SK-MEL-5 (cell line): ENCODE results near the gene CTPS2. TPM values are rescaled to one million over a fixed set of nuclear protein-coding genes. Genes with fewer than 3 reads are reported as not detected.
"Not testable (repeated sequence)": the region's sequence is repeated elsewhere in the genome, so short reads cannot be mapped to it uniquely, and the experiment has no call there.

Experiments
- DNase-seq: peaks from one replicate; pipeline ENCODE4 v3.0.0-alpha.2; 2016; ENCODE audit warnings: low read depth, low spot score
- in situ Hi-C: cut with HindIII; loops from 2 replicates; pipeline ENCODE4 v1.10.0; 2016; ENCODE audit warnings: low sequenced_read_pairs, high pct_unique_total_duplicates, low pct_unique_long_range_greater_than_20kb
- total RNA-seq: library from RNA; depleted of rRNA; stranded (reverse); fragments of >200 nt; shearing (Covaris generic); gene quantifications from 2 replicates; pipeline ENCODE4 v1.2.3, GENCODE V29; 2014

CTPS2 gene
- total RNA-seq, 1 experiment from 2014 or later = 7.4 TPM

DNA sequence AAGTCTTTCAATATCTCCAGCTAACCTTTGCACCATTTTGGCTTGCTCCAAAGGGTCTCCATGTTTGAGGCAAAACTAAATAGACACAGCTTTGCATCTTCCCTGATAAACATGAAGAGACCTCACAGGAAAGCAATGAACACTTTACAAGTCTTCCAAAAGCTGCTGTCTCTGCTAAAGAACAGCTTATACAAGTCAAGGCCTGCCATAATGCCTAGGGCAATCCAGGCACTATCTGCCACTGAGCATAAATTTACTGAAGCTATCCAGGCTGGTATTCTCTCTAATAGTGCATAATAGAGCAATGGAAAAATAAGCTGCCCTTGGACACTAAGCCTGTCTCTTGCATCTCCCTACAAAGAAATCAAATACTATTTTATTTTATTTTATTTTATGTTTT, 122.6 kb downstream of the CTPS2 start:
- in situ Hi-C loops = no loop called here
- no peak for DNase-seq

GRCh38 chrX:16589211-16589610, 123.3 kb downstream of the CTPS2 start:
- no peak for DNase-seq

DNA sequence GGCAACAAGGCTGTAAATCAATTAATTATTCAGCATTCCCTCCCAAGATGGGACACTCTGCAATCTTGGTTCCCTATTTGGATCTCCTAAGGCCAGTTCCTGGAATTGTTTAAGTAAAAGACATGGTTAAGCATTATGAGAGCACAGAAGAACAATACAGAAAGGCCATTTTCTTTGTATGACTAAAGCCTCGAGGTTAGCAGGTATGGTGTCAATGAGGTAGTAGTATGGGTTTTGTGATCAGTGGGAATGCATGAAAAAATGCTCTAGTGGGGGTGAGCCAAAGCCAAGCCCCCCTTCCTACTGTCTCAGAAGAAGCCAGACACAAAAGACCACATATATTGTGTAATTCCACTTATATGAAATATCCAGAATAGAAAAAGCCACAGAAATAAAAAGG, 124.2 kb downstream of the CTPS2 start:
- no peak for DNase-seq
- in situ Hi-C loops = no loop called here

More at GRCh38 chrX:16589211-16589610, 123.3 kb downstream of the CTPS2 start:
- in situ Hi-C loops = no loop called here

DNA sequence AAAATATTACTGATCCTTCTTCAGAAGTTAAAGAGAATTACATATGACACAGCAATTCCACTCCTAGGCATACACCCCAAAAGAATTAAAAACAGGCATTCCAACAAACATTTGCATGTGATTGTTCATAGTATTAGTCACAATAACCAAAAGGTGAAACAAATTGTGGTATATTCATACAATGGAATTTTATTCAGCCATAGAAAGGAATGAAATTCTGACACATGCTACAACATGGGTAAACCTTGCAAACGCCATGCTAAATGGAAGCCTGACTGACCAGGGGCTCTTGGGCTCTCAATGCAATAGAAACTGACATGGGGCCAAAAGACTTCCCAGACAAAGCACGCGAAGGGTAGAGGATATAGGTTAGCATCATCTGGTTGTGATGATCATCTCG, 124.6 kb downstream of the CTPS2 start:
- in situ Hi-C loops = no loop called here
- no peak for DNase-seq

- in situ Hi-C loops = no loop called here
These were observed 125.9 kb downstream of the CTPS2 start for GRCh38 chrX:16586377-16587112.

GRCh38 chrX:16585486-16586376, 126.7 kb downstream of the CTPS2 start:
- in situ Hi-C loops = no loop called here
- no peak for DNase-seq

More at GRCh38 chrX:16586377-16587112, 125.9 kb downstream of the CTPS2 start:
- DNase-seq = no peak

DNA sequence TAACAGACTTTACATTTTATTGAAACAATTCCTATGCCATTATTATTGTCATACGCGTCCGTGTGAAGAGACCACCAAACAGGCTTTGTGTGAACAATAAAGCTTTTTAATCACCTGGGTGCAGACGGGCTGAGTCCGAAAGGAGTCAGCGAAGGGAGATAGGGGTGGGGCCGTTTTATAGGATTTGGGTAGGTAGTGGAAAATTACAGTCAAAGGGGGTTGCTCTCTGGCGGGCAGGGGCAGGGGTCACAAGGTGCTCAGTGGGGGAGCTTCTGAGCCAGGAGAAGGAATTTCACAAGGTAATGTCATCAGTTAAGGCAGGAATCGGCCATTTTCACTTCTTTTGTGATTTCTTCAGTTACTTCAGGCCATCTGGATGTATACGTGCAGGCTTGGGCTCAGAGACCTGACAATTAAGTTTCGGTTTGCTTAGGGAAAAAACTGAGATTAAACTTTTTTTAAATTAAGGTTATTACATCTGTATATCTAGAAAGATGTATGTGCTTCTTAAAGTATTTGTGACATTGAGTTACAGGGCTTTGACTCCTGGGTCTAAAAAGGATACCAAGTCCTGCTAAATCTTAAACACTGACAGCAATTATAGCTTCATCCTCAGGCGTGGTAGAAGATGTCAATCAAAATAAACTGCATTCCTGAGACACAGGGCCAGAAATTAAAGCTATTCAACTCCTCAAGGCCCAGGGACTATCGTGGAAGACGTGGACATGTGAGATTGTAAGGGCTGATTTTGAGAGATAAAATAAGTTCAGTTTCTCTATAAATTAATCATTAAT, 132.3 kb downstream of the CTPS2 start:
- in situ Hi-C loops = not testable (repeated sequence)

GRCh38 chrX:16579517-16579916, 133.0 kb downstream of the CTPS2 start:
- in situ Hi-C loops = no loop called here
- no peak for DNase-seq

More for the DNA sequence above, 132.3 kb downstream of the CTPS2 start:
- not testable (repeated sequence) for DNase-seq

DNA sequence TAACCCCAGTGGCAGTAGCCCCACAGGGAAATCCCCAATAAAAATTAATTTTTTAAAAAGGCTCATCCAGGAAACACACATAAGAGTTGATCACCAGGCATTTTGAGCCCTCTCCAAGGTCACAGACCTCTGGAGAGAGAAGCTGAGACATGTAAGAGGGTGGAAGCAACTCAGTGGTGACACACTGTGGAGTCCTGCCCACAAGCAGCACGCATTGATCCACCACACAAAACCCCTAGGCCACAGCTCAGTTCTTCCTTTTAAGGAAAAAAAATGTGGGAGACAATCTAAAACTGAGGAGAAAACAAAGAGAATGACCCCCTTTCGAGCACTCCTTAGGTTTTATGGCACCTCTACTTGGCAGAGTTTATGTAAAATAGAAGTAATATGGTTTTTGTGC, 134.3 kb downstream of the CTPS2 start:
- DNase-seq = no peak
- in situ Hi-C loops = no loop called here

- no peak for DNase-seq
- in situ Hi-C loops = no loop called here
These were observed 134.9 kb downstream of the CTPS2 start for GRCh38 chrX:16577483-16578029.

- in situ Hi-C loops, DNase-seq: not testable (repeated sequence)
These were observed 137.1 kb downstream of the CTPS2 start for GRCh38 chrX:16575388-16575787.

DNA sequence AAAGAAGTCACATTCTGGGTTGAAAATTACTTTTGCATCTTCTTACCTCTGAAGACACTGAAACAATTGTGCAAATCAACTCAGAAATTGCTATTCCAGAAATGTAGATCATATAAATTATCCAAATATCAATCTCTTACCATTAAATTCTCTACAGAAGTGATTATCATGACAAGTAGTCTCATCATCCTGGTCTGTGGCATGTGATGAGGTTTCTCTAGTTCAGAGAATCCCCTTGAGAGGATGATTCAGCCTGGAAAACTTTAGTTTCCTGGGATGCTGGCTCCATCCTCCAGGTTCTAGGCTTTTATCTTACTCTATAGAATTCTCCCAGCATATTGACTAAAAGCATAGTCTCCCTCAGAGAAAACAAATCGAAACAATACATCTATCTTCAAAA, 138.7 kb downstream of the CTPS2 start:
- in situ Hi-C loops = no loop called here
- peak; percentile 30 for DNase-seq

GRCh38 chrX:16567681-16568080, 144.8 kb downstream of the CTPS2 start:
- in situ Hi-C loops = no loop called here
- DNase-seq = no peak

- in situ Hi-C loops = no loop called here
- no peak for DNase-seq
These were observed 145.9 kb downstream of the CTPS2 start for GRCh38 chrX:16566571-16566970.

DNA sequence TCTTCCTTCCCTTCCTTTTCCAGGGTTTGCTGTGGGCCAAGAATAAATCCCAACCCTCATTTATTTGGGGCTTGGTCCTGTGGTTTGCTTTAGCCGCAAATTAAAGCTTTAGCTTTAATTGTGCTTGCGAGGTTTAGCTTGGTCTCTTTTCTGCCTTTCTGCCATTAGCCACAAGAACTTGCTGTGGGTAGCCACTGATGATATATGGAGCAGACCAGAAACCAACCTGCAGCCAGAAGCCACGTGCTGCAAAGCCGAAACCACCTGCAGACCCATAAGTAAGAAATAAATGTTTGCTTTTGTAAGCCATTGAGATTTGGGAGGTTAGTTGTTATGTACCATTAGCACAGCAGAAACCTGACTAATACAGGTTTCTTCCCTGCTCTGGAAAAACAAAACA, 152.3 kb downstream of the CTPS2 start:
- in situ Hi-C loops = no loop called here
- no peak for DNase-seq

- no peak for DNase-seq
- in situ Hi-C loops = no loop called here
These were observed 153.3 kb downstream of the CTPS2 start for GRCh38 chrX:16559206-16559619.

DNA sequence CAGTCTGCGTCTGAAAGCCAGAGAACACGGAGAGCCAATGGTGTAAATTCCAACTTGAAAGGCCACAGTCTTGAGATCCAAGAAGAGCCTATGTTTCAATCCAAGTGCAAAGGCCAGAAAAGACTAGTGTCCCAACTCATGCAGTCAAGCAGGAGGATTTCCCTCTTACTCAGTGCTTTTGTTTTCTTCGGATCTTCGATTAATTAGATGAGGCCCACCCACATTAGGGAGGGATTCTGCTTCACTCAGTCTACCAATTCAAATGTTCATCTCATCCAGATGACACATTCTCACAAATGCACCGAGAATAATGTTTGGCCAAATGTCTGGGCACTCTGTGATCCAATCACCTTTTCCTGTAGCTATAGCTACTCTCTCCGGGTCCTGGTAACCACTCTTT, 154.0 kb downstream of the CTPS2 start:
- in situ Hi-C loops = no loop called here
- DNase-seq = no peak

DNA sequence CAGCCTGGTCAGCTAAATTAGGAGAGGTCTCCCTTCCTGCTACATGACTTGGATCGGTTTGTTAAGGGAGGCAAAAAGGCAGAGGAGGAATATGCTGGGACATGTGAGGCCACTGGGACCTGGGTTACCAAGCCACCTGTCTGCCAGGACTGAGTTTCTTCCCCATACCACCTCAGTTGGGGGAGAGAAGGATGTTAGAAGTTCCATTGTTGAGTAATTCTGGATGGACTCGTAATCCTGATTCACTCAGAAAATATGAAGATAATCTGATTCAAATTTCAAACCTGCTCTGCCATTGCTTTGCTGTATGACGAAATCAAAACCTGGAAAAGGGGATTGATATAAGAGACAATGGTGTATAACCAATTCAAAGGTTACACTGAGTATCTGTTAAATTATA, 159.9 kb downstream of the CTPS2 start:
- DNase-seq = no peak
- in situ Hi-C loops = no loop called here
